Panc1 (cell line): ENCODE data around the gene PTK6.

ENCODE experiments used
- POLR2AphosphoS5 ChIP-seq: IDR thresholded peaks from 2 replicates; pipeline ENCODE4 v1.6.1; 2012; ENCODE audit warnings: mild to moderate bottlenecking, low read depth, low read length, moderate library complexity
- SIN3A ChIP-seq: IDR thresholded peaks from 2 replicates; pipeline ENCODE4 v1.6.1; 2012; ENCODE audit warnings: low read depth, mild to moderate bottlenecking, low read length, moderate library complexity, borderline replicate concordance; ENCODE audit not compliant: insufficient read depth
- TCF7L2 ChIP-seq: IDR thresholded peaks from 2 replicates; pipeline ENCODE4 v1.6.1; 2011; ENCODE audit warnings: mild to moderate bottlenecking, low read depth, low read length, inconsistent platforms
- TF ChIP-seq, protein P1 (sequence below): fragments of 450-650 bp; IDR thresholded peaks from 2 replicates; pipeline ENCODE4 v1.5.1; 2017; ENCODE audit warnings: mild to moderate bottlenecking
- TF ChIP-seq, protein P2 (sequence below), 2 experiments: IDR thresholded peaks; 2 replicates each; pipeline ENCODE4 v1.6.1; 2011 to 2012; ENCODE audit warnings: low read depth in 2 of 2, control low read depth in 1 of 2, low read length in 1 of 2, mild to moderate bottlenecking in 1 of 2, moderate library complexity in 1 of 2; ENCODE audit not compliant: insufficient read depth in 1 of 2

DNA sequence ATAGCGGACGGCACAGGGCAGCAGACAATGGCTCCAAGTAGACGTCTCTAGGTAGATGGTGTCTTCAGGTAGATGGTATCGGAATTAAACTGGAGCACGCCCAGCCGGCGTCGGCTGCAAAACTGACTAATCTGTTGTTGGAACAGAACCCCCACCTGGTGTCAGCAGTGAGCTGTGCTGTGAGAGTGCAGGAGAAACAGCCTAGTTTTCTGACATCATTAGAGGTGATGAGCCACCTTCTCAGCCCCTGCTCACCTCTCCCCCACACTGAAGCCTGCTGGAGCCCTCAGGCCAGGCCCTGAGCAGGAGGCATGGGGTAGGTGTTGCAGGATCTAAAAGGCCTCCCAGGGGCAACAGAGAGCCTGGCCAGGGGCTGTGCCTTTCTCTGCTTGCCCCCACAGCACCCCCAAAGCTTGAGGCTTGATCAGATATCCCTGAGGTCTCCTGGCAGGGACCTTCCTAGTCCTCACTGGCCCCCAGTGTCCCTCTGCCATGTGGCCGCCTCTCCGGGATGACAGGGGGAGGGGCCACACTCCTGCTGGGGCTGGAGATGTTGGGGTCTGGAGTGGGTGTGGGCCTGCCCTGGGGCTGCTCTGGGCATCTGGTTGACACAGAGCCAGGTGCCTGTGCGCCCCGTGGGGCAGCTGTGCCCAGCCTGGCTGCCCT lies 43.8 kb upstream of the PTK6 start:
- TF ChIP-seq, protein P1, sequence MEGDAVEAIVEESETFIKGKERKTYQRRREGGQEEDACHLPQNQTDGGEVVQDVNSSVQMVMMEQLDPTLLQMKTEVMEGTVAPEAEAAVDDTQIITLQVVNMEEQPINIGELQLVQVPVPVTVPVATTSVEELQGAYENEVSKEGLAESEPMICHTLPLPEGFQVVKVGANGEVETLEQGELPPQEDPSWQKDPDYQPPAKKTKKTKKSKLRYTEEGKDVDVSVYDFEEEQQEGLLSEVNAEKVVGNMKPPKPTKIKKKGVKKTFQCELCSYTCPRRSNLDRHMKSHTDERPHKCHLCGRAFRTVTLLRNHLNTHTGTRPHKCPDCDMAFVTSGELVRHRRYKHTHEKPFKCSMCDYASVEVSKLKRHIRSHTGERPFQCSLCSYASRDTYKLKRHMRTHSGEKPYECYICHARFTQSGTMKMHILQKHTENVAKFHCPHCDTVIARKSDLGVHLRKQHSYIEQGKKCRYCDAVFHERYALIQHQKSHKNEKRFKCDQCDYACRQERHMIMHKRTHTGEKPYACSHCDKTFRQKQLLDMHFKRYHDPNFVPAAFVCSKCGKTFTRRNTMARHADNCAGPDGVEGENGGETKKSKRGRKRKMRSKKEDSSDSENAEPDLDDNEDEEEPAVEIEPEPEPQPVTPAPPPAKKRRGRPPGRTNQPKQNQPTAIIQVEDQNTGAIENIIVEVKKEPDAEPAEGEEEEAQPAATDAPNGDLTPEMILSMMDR: no peak
- TF ChIP-seq POLR2AphosphoS5: no peak
- TF ChIP-seq, protein P2, sequence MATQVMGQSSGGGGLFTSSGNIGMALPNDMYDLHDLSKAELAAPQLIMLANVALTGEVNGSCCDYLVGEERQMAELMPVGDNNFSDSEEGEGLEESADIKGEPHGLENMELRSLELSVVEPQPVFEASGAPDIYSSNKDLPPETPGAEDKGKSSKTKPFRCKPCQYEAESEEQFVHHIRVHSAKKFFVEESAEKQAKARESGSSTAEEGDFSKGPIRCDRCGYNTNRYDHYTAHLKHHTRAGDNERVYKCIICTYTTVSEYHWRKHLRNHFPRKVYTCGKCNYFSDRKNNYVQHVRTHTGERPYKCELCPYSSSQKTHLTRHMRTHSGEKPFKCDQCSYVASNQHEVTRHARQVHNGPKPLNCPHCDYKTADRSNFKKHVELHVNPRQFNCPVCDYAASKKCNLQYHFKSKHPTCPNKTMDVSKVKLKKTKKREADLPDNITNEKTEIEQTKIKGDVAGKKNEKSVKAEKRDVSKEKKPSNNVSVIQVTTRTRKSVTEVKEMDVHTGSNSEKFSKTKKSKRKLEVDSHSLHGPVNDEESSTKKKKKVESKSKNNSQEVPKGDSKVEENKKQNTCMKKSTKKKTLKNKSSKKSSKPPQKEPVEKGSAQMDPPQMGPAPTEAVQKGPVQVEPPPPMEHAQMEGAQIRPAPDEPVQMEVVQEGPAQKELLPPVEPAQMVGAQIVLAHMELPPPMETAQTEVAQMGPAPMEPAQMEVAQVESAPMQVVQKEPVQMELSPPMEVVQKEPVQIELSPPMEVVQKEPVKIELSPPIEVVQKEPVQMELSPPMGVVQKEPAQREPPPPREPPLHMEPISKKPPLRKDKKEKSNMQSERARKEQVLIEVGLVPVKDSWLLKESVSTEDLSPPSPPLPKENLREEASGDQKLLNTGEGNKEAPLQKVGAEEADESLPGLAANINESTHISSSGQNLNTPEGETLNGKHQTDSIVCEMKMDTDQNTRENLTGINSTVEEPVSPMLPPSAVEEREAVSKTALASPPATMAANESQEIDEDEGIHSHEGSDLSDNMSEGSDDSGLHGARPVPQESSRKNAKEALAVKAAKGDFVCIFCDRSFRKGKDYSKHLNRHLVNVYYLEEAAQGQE (IDR thresholded peaks at IDR 0.05; ENCODE audit: insufficient read depth in 1 of 2, low read depth in 2 of 2, low read length in 1 of 2): no peak
- TF ChIP-seq TCF7L2: no peak
- TF ChIP-seq SIN3A: no peak
